H9 (cell line): ENCODE measurements around the gene ABR. TPM values are rescaled to one million over a fixed set of nuclear protein-coding genes. Genes with fewer than 3 reads are reported as not detected.

Experiments used
- DNase-seq: peaks from one replicate; pipeline ENCODE4 v3.0.0-alpha.2; 2017
- H2AFZ ChIP-seq: one replicate; pipeline ENCODE4 v1.6.1; 2013; ENCODE audit warnings: mild to moderate bottlenecking, low read length, control low read depth, moderate library complexity
- H2AK5ac ChIP-seq: 2 replicates; pipeline ENCODE4 v1.6.1; 2013; ENCODE audit warnings: low read length, control low read depth, mixed read lengths; ENCODE audit not compliant: insufficient read length
- H2BK120ac ChIP-seq: one replicate; pipeline ENCODE4 v1.6.1; 2013; ENCODE audit warnings: low read depth, mild to moderate bottlenecking, low read length, control low read depth, inconsistent platforms; ENCODE audit not compliant: poor library complexity, severe bottlenecking
- H2BK12ac ChIP-seq: 2 replicates; pipeline ENCODE4 v1.6.1; 2013; ENCODE audit warnings: low read length, control low read depth, mixed read lengths, low read depth; ENCODE audit not compliant: insufficient read length
- H2BK15ac ChIP-seq: 2 replicates; pipeline ENCODE4 v1.6.1; 2013; ENCODE audit warnings: low read depth, low read length, control low read depth
- H2BK20ac ChIP-seq: one replicate; pipeline ENCODE4 v1.6.1; 2013; ENCODE audit warnings: low read depth, mild to moderate bottlenecking, low read length, control low read depth, inconsistent platforms; ENCODE audit not compliant: poor library complexity, severe bottlenecking
- H2BK5ac ChIP-seq: 2 replicates; pipeline ENCODE4 v1.6.1; 2013; ENCODE audit warnings: low read length, control low read depth, mixed read lengths; ENCODE audit not compliant: insufficient read length
- H3K14ac ChIP-seq: 2 replicates; pipeline ENCODE4 v1.6.1; 2013; ENCODE audit warnings: low read length, control low read depth; ENCODE audit not compliant: insufficient read depth
- H3K18ac ChIP-seq: 2 replicates; pipeline ENCODE4 v1.6.1; 2013; ENCODE audit warnings: low read depth, mild to moderate bottlenecking, mixed read lengths, low read length, control low read depth; ENCODE audit not compliant: insufficient read length
- H3K23ac ChIP-seq: 2 replicates; pipeline ENCODE4 v1.6.1; 2013; ENCODE audit warnings: low read length, control low read depth, mixed read lengths, low read depth; ENCODE audit not compliant: insufficient read length
- H3K23me2 ChIP-seq: 2 replicates; pipeline ENCODE4 v1.6.1; 2013; ENCODE audit warnings: low read depth, mild to moderate bottlenecking, mixed read lengths, low read length, control low read depth; ENCODE audit not compliant: insufficient read length, poor library complexity, severe bottlenecking
- H3K27ac ChIP-seq: 2 replicates; pipeline ENCODE4 v1.5.1; 2013; ENCODE audit warnings: low read length, control low read depth, mixed read lengths, low read depth; ENCODE audit not compliant: insufficient read length
- H3K27me3 ChIP-seq: 2 replicates; pipeline ENCODE4 v1.6.1; 2013; ENCODE audit warnings: low read length, control low read depth, inconsistent platforms; ENCODE audit not compliant: insufficient read depth
- H3K4ac ChIP-seq: 2 replicates; pipeline ENCODE4 v1.6.1; 2013; ENCODE audit warnings: low read depth, mild to moderate bottlenecking, control low read depth, inconsistent platforms, low read length, moderate library complexity
- H3K4me1 ChIP-seq: 2 replicates; pipeline ENCODE4 v1.6.1; 2013; ENCODE audit warnings: low read length, control low read depth, inconsistent platforms; ENCODE audit not compliant: insufficient read depth
- H3K4me2 ChIP-seq: 2 replicates; pipeline ENCODE4 v1.6.1; 2013; ENCODE audit warnings: low read length, control low read depth, mixed read lengths; ENCODE audit not compliant: insufficient read length, insufficient read depth
- H3K56ac ChIP-seq: 2 replicates; pipeline ENCODE4 v1.6.1; 2013; ENCODE audit warnings: low read depth, mild to moderate bottlenecking, mixed read lengths, low read length, control low read depth; ENCODE audit not compliant: insufficient read length
- H3K79me1 ChIP-seq: 2 replicates; pipeline ENCODE4 v1.6.1; 2013; ENCODE audit warnings: low read depth, mild to moderate bottlenecking, moderate library complexity, low read length, control low read depth, inconsistent platforms; ENCODE audit not compliant: insufficient read depth, poor library complexity, severe bottlenecking
- H3K79me2 ChIP-seq: 2 replicates; pipeline ENCODE4 v1.6.1; 2013; ENCODE audit warnings: low read length, control low read depth, inconsistent platforms; ENCODE audit not compliant: insufficient read depth
- H3K9ac ChIP-seq: 2 replicates; pipeline ENCODE4 v1.6.1; 2013; ENCODE audit warnings: low read length, control low read depth, mixed read lengths; ENCODE audit not compliant: insufficient read length; ENCODE audit errors: extremely low read depth
- H3K9me3 ChIP-seq: one replicate; pipeline ENCODE4 v1.6.1; 2013; ENCODE audit warnings: low read depth, low read length, inconsistent platforms; ENCODE audit not compliant: control insufficient read depth
- H3T11ph ChIP-seq: one replicate; pipeline ENCODE4 v1.6.1; 2013; ENCODE audit warnings: mild to moderate bottlenecking, low read length, control low read depth, inconsistent platforms
- H4K20me1 ChIP-seq: one replicate; pipeline ENCODE4 v1.6.1; 2013; ENCODE audit not compliant: control insufficient read depth, insufficient read length, insufficient read depth
- H4K5ac ChIP-seq: 2 replicates; pipeline ENCODE4 v1.6.1; 2013; ENCODE audit warnings: low read depth, mild to moderate bottlenecking, mixed read lengths, low read length, control low read depth; ENCODE audit not compliant: insufficient read length
- H4K8ac ChIP-seq: replicated peaks from 2 replicates; pipeline ENCODE4 v1.6.1; 2013; ENCODE audit warnings: low read length, control low read depth, mixed read lengths, low read depth; ENCODE audit not compliant: insufficient read length
- H4K91ac ChIP-seq: 2 replicates; pipeline ENCODE4 v1.6.1; 2013; ENCODE audit warnings: low read depth, mild to moderate bottlenecking, moderate library complexity, mixed read lengths, low read length, control low read depth; ENCODE audit not compliant: insufficient read length
- H3K27ac Mint-ChIP-seq, 3 experiments: 2 replicates in 2 of 3; 3 replicates in 1 of 3; pipeline ENCODE4 v1.8.0; 2020 to 2021; ENCODE audit warnings: mixed read lengths in 3 of 3, mild to moderate bottlenecking in 1 of 3, moderate library complexity in 1 of 3
- H3K27me3 Mint-ChIP-seq: 2 replicates; pipeline ENCODE4 v1.8.0; 2021; ENCODE audit warnings: low read depth, mild to moderate bottlenecking, moderate library complexity, mixed read lengths
- H3K36me3 Mint-ChIP-seq, 3 experiments: 2 replicates in 2 of 3; 3 replicates in 1 of 3; pipeline ENCODE4 v1.8.0; 2020 to 2021; ENCODE audit warnings: low read depth in 3 of 3, mixed read lengths in 3 of 3; ENCODE audit not compliant: insufficient read depth in 1 of 3
- H3K4me1 Mint-ChIP-seq, 2 experiments: 2 replicates each; pipeline ENCODE4 v1.8.0; 2020; ENCODE audit warnings: mixed read lengths in 2 of 2
- H3K4me3 Mint-ChIP-seq, 2 experiments: 2 replicates in 1 of 2; 3 replicates in 1 of 2; pipeline ENCODE4 v1.8.0; 2020 to 2021; ENCODE audit warnings: mild to moderate bottlenecking in 2 of 2, mixed read lengths in 2 of 2, moderate library complexity in 1 of 2
- H3K9me3 Mint-ChIP-seq, 2 experiments: 2 replicates in 1 of 2; 3 replicates in 1 of 2; pipeline ENCODE4 v1.8.0; 2020; ENCODE audit warnings: mild to moderate bottlenecking in 2 of 2, mixed read lengths in 2 of 2, moderate library complexity in 1 of 2
- CTCF ChIP-seq: fragments of 200-600 bp; sonication (generic); conservative IDR thresholded peaks from 3 replicates; pipeline ENCODE4 v1.8.0; 2021; ENCODE audit warnings: antibody characterized with exemption, mild to moderate bottlenecking
- WGBS: extraction: QIAGEN DNeasy Blood & Tissue Kit; methylation state at CpG from one replicate; pipeline ENCODE4 v1.1.7; 2013; ENCODE audit warnings: missing lambda C conversion rate, low lambda C conversion rate, mixed read lengths; ENCODE audit not compliant: insufficient read length; ENCODE audit errors: extremely low coverage; 5-methylcytosine and 5-hydroxymethylcytosine counted together
- total RNA-seq: library from RNA; stranded (reverse); gene quantifications from 2 replicates; pipeline ENCODE4 v1.2.1, GENCODE V29; 2021

Gene ABR
- total RNA-seq, 1 experiment from 2014 or later: 34.7 TPM

GRCh38 chr17:962670-963069 is 217.1 kb downstream of the ABR start:
- Histone ChIP-seq H3K14ac (no peak overlapping the region), H3K18ac (no peak overlapping the region), H3K79me1 (peaks cover 10% of the 10 kb centered on the region), H3K23me2 (no peaks in the 10 kb centered on the region), H4K8ac (no peak overlapping the region), H3K4me1 (peaks cover 8% of the 10 kb centered on the region; the same call in 1 of the 2 replicates), H3K23ac (no peak overlapping the region), H3T11ph (no peak overlapping the region), H3K4me2 (peak overlapping the region; percentile 11), H3K27me3 (no peaks in the 10 kb centered on the region), H2BK15ac (no peak overlapping the region), H4K5ac (no peak overlapping the region), H3K4ac (no peak overlapping the region), H3K9ac (no peak overlapping the region), H4K20me1 (peaks cover 2% of the 10 kb centered on the region), H2BK120ac (no peak overlapping the region), H3K56ac (no peak overlapping the region), H4K91ac (no peak overlapping the region), H2BK5ac (no peak overlapping the region), H2AFZ (no peak overlapping the region), H2BK20ac (no peak overlapping the region), H2BK12ac (no peak overlapping the region), H3K79me2 (peaks cover 10% of the 10 kb centered on the region; the same call in 1 of the 2 replicates), H2AK5ac (no peak overlapping the region), H3K9me3 (no peaks in the 10 kb centered on the region), H3K27ac (peak overlapping the region; percentile 1)
- peaks cover 52 to 66% of the 10 kb centered on the region in 2 experiments for H3K4me1 Mint-ChIP-seq
- no peaks in the 10 kb centered on the region for H3K9me3 Mint-ChIP-seq
- peaks cover 8 to 10% (median 9%) of the 10 kb centered on the region in 3 experiments; a peak in 6 of 7 replicates for H3K36me3 Mint-ChIP-seq
- WGBS: no CpG with 5 or more reads among the region's 11 CpGs
- H3K27ac Mint-ChIP-seq: peak overlapping the region; percentile 89 to 96 (median 95)
- peak overlapping the region; percentile 33 to 63; a peak in 4 of 5 replicates for H3K4me3 Mint-ChIP-seq
- DNase-seq: peak; percentile 85
- no peak for TF ChIP-seq CTCF
- H3K27me3 Mint-ChIP-seq: no peaks in the 10 kb centered on the region
